ENCODE measurements around the gene AKT3.
A peak's percentile ranks its signal among the peaks of the same experiment; 100 is the strongest.
"Not testable (repeated sequence)": the region's sequence is repeated elsewhere in the genome, so short reads cannot be mapped to it uniquely, and the experiment has no call there.

AKT3 gene

DNA sequence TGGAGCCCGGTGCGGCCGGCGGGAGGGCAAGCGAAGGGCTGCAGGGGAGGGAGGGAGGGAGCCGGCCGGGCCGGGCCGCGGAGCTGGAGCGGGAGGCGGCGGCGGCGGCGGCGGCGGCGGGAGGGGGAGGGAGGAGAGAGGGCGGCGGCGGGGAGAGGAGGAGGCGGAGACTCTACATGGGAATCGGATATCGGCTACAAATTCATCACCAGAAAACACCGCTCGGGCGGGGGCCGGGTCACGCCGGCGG is at the start of gene AKT3:
AKT3 (minus strand) TSS at position 42 of the 250 bp plus-strand sequence. CDS start 7,073 bp downstream, outside the sequence.
- peak; percentile 89 for DNase-seq

GRCh38 chr1:243898278-243898677 is 48.2 kb upstream of the AKT3 start:
- DNase-seq = no peak

DNA sequence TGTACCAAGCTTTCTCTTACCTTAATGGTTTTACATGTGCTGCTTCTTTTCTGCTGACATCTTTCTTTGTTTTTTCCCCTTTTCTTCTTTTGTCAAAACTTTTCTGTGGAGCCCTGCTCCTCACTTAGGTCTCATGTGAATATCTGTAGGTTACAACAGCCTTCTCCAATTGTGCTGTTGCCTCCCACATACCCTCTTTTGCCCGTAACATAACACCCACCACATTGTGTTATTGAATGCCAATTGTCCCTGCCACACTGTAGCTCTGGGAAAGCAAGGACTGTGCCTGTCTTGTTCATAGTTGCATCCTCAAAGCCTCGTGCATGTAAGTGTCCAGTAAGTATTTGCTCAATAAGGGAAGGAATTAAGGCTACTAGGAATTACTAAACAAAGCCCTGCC is 46.3 kb upstream of the AKT3 start:
- DNase-seq = no peak

GRCh38 chr1:243892456-243892855 is 42.4 kb upstream of the AKT3 start:
- DNase-seq = no peak

- DNase-seq = no peak
These were observed 40.5 kb upstream of the AKT3 start for GRCh38 chr1:243890576-243890975.

GRCh38 chr1:243885806-243886205 is 35.8 kb upstream of the AKT3 start:
- DNase-seq = no peak

DNA sequence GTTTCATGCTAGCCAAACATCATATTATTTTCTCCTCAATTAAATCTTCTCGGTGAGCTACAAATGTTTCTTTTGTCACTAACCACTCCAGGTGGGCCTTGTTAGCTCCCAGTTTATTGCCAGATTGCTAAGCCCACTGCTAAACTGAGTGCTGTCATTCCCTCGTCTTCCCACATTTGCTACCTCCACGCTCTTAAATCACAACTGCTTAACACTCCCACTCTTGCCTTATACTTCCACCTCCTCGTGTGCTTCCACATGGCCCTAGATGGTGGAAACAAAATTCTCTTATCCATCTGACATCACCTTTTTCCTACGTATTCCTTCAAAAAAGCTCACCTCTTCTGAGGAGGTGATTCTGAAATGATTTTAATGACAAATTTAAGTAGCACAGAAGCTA is 34.6 kb upstream of the AKT3 start:
- no peak for DNase-seq

GRCh38 chr1:243883551-243883950 is 33.5 kb upstream of the AKT3 start:
- no peak for DNase-seq

DNA sequence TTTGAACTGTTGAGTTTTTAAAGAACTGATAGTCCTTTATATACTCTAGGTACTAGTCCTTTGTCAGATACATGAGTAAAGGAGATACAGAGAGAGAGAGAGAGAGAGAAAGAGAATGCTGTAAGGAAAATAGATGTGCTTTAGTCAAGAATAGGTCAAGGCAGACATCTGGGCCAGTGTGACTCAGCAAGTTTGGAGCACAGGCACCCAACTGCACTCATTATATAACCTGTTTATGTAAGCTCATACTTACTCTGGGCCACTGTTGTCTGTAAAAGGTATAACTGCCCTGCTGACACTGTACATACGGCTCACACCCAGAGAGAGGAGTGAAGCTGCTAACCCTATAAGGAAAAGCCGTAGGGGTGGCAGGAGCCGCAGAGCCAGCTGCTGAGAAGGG is 32.2 kb upstream of the AKT3 start:
- DNase-seq = no peak

- DNase-seq = not testable (repeated sequence)
These were observed 27.0 kb upstream of the AKT3 start for GRCh38 chr1:243877058-243877457.

DNA sequence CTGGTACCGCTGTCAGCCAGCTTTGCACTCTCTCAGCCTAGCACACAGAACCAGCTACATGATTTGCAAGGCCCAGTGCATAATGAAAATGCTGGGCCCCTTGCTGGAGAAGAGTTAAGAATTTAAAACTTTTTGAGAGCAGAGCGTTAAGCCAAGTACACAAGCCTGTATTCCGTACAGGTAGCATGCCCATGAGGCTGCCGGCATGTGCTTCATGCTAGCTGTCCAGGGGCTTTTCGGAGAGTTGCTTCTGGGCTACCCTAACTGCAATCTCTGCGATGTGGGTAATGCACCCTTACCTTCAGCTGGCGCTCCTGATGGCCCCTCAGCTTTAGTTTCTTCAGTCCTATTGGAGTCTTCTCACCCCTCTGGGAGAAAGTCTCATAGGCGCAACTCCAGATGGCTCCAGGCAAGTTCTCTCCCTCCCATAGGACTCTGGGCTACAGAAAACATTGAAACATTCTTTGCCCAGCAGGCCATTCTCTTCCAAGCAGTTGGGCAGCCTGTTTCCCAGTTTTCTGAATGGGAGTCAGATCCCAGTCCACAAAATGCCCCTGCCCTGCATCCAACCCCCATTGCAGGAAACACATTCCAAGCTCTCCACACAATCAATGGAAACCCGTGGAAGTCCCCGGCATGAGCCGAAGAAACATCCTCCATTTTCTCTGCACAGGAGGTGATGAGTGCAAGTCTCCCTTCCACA is 5.7 kb upstream of the AKT3 start:
- DNase-seq = no peak

DNA sequence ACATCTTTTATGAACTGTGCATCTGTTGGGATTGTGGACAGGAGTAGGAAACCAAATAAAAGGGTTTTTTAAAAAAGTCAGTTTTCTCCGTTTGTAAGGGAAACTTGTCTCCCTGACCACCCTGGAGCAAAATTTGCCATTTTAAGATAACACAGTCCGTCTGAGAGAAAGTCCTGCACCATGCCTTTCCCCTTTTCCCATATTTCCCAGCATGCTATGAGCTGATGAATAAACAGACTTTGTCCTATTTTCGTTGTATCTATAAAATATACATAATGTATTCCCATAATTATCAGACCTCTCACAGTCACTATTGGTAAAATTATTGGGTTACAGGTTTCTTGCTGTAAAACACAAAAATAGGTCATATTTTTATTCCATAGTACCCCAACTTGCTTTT is 1.7 kb upstream of the AKT3 start:
- no peak for DNase-seq

- peak; percentile 65 for DNase-seq
These were observed 1.3 kb upstream of the AKT3 start for GRCh38 chr1:243851257-243851756.

- peak; percentile 91 for DNase-seq
These were observed 611 bp upstream of the AKT3 start for GRCh38 chr1:243850452-243851256.

GRCh38 chr1:243849421-243850201 is 432 bp downstream of the AKT3 start:
- DNase-seq = peak; percentile 78

- peak; percentile 78 for DNase-seq
These were observed 1.1 kb downstream of the AKT3 start for GRCh38 chr1:243848858-243849420.

DNA sequence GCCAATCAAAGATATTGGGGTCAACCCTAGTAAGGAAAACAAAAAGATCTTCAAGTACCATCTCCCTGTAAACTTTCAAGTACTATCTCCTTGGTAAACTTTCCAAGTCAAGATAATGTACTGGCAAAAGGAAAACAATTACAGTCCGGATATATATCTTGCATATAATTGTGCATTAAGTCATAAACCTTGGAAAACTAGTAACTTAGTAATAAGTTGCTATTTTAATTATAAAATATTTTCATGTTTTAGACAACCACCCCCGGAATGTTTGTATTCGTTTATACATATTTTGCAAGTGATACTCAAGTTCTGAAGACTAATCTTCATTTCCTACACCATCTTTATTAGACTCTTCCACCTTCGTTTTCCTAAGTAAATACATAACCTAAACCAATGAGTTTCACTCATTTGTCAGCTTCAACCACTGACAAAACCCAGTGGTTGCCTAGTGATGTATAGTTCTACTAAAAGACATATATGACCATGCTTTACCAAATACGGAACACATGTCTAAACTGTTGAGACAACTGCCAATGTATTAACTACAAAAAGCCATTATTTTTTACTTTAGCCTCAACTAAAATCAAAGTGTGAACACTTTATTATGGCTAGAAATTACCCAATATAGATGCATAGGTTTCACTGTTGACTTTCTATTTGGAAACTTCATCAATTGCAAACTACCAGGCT is 1.7 kb downstream of the AKT3 start:
- peak; percentile 27 for DNase-seq

GRCh38 chr1:243846761-243847160 is 3.3 kb downstream of the AKT3 start:
- no peak for DNase-seq

DNA sequence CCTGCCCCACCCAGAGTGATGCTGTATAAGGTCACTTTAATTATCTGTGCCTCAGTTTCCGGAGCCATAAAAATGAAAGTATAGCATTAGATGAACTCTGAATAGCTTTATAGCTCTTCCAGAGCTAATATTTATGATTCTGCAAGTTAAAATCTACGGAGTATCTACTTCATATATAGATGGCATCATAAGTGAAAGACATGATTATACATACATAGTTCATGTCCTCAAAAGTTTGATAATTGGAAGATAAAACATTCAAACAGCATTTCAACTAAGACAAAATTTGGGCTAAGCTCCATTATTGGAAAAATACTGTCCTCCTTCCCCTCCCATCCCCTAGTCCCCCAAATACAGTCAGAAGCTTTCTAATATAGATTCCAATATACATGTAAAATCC is 4.2 kb downstream of the AKT3 start:
- no peak for DNase-seq

DNA sequence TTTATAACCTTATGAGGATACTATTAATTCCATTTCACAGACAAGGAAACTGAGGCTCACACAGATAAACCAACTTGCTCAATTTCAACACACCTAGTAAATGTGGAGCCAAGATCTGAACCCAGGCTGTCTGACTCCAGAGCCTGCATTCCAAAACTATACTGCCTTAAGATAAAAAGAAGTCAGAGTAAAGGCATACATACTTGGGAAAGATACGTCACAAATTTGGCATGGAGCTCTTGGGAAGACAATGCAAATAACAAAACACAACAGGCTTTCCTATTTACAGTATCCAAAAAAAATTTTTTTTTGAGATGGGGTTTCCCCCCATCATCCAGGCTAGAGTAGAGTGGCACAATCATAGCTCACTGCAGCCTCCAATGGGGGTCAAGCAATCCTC is 5.9 kb downstream of the AKT3 start:
- DNase-seq = no peak

DNA sequence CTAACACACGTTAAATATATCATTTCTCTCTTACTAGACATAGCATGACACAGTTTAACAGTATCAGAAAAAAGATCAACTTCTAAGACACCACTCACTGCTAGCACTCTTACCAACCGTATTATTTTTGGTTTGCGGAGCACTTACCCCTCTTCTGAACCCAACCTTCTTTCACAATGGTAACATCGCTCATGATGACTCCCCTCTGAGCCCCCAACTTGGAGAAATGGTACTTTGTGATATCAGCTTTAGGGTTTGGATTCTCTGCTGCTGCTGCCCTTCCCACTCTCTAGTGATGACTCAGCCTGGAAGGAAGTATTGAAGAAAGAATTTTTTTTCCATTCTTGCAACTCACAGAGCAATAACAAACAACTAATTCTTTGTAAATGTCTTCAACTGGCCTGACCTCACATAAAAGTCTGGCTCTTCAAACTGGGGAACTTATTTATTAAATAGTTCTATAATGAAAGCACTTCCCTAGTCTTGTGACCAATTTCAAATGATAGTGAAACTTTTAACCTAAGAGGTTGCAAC is 7.0 kb downstream of the AKT3 start:
- no peak for DNase-seq

DNA sequence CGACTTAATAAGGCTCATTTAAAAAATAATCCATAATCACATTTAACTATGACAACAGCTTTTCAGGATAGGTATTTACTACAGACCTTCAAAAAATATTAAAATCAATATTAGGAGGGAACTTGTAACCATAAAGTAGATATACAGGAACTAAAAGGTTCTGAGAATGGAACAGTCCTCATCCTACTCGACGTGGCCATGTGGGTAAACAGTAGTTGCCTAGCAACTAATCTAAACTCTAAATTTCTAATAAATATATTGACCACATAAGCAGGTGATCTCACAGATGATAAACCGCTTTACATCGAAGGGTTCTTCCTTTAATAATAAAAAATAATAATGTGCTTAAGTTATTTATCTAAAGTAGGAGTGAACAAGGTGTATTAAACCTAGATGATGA is 7.9 kb downstream of the AKT3 start:
- DNase-seq = no peak

GRCh38 chr1:243841507-243841906 is 8.5 kb downstream of the AKT3 start:
- no peak for DNase-seq
